AG04449 (cell line): ENCODE results near the gene ZNF737.
A peak's percentile ranks its signal among the peaks of the same experiment; 100 is the strongest.
"Not testable (repeated sequence)": the region's sequence is repeated elsewhere in the genome, so short reads cannot be mapped to it uniquely, and the experiment has no call there.

Experiments used
- CTCF ChIA-PET: fragments of 350-600 bp; formaldehyde crosslinking; extraction: SDS; loops from one replicate; lab custom pipeline; 2021; ENCODE audit warnings: antibody characterized with exemption; lab: Yijun Ruan, JAX
- POLR2A ChIA-PET: fragments of 400-600, 350-600 bp; formaldehyde crosslinking; extraction: SDS; loops from one replicate; lab custom pipeline; 2020; ENCODE audit warnings: antibody characterized with exemption, inconsistent platforms; lab: Yijun Ruan, JAX
- DNase-seq: peaks from one replicate; pipeline ENCODE4 v3.0.0-alpha.2; 2010; ENCODE audit warnings: low read depth, low spot score
- H3K4me3 ChIP-seq: 2 replicates; pipeline ENCODE4 v1.5.1; 2011; ENCODE audit warnings: low read depth, mild to moderate bottlenecking, control low read depth, low read length
- CTCF ChIP-seq: IDR thresholded peaks from one replicate; pipeline ENCODE4 v1.5.1; 2011; ENCODE audit warnings: mild to moderate bottlenecking, moderate library complexity, low read length, control low read depth, inconsistent platforms; ENCODE audit not compliant: insufficient read depth; ENCODE audit errors: missing control alignments

Gene ZNF737

GRCh38 chr19:20565321-20566018 is at the start of gene ZNF737:
ZNF737 (minus strand) TSS chr19:20565781; CDS start chr19:20565640, 141 bp downstream.
- peak; percentile 67 for DNase-seq
- CTCF ChIA-PET: no interaction called here
- peak within 1 kb of the TSS; percentile 72 for H3K4me3 ChIP-seq
- TF ChIP-seq CTCF: peak; percentile 50
- POLR2A ChIA-PET: interaction anchor here (0.7 to 1.2 kb wide), 4 partner anchors 13 to 423 kb away, joined by 3 to 5 read pairs (median 4); partner anchors contain the start of gene ZNF66

- H3K4me3 ChIP-seq, DNase-seq, POLR2A ChIA-PET, CTCF ChIA-PET: not testable (repeated sequence)
Measured at GRCh38 chr19:20614971-20615370, 49.4 kb upstream of the ZNF737 start.

- peak overlapping the region; percentile 18; the same call in 1 of the 2 replicates for H3K4me3 ChIP-seq
- TF ChIP-seq CTCF: no peak
- no peak for DNase-seq
- ChIA-PET POLR2A (no interaction called here), CTCF (no interaction called here)
Measured at GRCh38 chr19:20612711-20613316, 47.2 kb upstream of the ZNF737 start.

- ChIA-PET POLR2A (no interaction called here), CTCF (no interaction called here)
- TF ChIP-seq CTCF: no peak
- no peak overlapping the region for H3K4me3 ChIP-seq
- DNase-seq: no peak
Measured at GRCh38 chr19:20611866-20612265, 46.3 kb upstream of the ZNF737 start.

- no peak overlapping the region for H3K4me3 ChIP-seq
- TF ChIP-seq CTCF: no peak
- ChIA-PET CTCF (no interaction called here), POLR2A (no interaction called here)
- DNase-seq: no peak
Measured at GRCh38 chr19:20607943-20608342, 42.4 kb upstream of the ZNF737 start.

- CTCF ChIA-PET: no interaction called here
- H3K4me3 ChIP-seq: no peak overlapping the region
- DNase-seq: no peak
- POLR2A ChIA-PET: no interaction called here
- no peak for TF ChIP-seq CTCF
Measured at GRCh38 chr19:20558571-20558970, 7.0 kb downstream of the ZNF737 start.

- ChIA-PET POLR2A (no interaction called here), CTCF (no interaction called here)
- H3K4me3 ChIP-seq: no peak overlapping the region
- TF ChIP-seq CTCF: no peak
- no peak for DNase-seq
Measured at GRCh38 chr19:20558011-20558410, 7.6 kb downstream of the ZNF737 start.

- DNase-seq, POLR2A ChIA-PET, CTCF ChIA-PET, H3K4me3 ChIP-seq: not testable (repeated sequence)
Measured at GRCh38 chr19:20544667-20545333, 20.8 kb downstream of the ZNF737 start.

GRCh38 chr19:20530303-20530702 is 35.3 kb downstream of the ZNF737 start:
- POLR2A ChIA-PET, CTCF ChIA-PET, H3K4me3 ChIP-seq, DNase-seq: not testable (repeated sequence)
